ENCODE data around the gene HLX. TPM values are rescaled to one million over a fixed set of nuclear protein-coding genes. Genes with fewer than 3 reads are reported as not detected.

Gene HLX
- total RNA-seq, 1 experiment from 2014 or later, result 1.8 TPM

DNA sequence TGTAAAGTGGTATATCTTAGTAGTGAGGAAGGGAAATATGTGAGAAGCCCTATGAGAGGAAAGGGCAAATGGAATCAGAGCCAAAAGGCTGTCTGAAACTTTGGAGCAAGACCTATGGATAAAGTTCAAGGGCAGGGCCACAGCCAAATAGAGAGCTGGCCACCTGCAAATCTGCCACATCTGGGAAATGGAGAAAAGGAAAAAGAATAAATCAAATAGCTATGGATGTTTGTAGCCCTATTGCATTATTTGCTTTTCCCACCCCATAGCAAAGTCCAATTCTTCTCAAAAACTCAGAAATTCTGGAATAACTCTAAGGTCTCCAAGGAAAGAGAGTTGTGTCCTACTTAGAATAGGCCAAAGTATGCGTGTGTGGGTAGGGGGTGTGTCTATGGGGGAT is 4.0 kb upstream of the HLX start:
- DNase-seq (ENCODE audit: low read depth, low spot score), result no peak
- Histone ChIP-seq H4K20me1 (ENCODE audit: insufficient read depth) (no peaks in the 10 kb centered on the region), H3K9ac (ENCODE audit: low read length) (no peak overlapping the region), H3K9me3 (ENCODE audit: control insufficient read depth in 1 of 2, insufficient read depth in 1 of 2, low read depth in 1 of 2, low read length in 2 of 2) (no peaks in the 10 kb centered on the region), H3K79me2 (ENCODE audit: insufficient read depth, low read length) (no peaks in the 10 kb centered on the region), H3K4me3 (replicated peaks in 1 of 2; ENCODE audit: low read depth in 1 of 2, low read length in 2 of 2) (no peak overlapping the region), H3K9me2 (ENCODE audit: insufficient read depth) (no peaks in the 10 kb centered on the region), H2AFZ (ENCODE audit: low read depth, low read length, poor library complexity, severe bottlenecking) (no peak overlapping the region), H3K4me2 (ENCODE audit: low read length) (no peak overlapping the region), H3K4me1 (ENCODE audit: control insufficient read depth in 1 of 2, insufficient read depth in 2 of 2, low read length in 2 of 2) (peaks cover 0 to 9% of the 10 kb centered on the region in 2 experiments; a peak in 2 of 4 replicates), H3K27me3 (ENCODE audit: insufficient read depth, low read length) (no peaks in the 10 kb centered on the region), H3K36me3 (ENCODE audit: control insufficient read depth in 1 of 2, insufficient read depth in 2 of 2, low read length in 2 of 2) (no peaks in the 10 kb centered on the region), H3K27ac (ENCODE audit: low read depth, low read length) (no peak overlapping the region)
- no peak for ATAC-seq
- intact Hi-C loops (cut with micrococcal nuclease), result loop anchor here (5.0 to 10.0 kb wide), 3 partner anchors 542 to 1580 kb away; no protein-coding TSS in a partner anchor
- no TSS peak for BruUV-seq (replicated peaks)
- ChIA-PET POLR2A (no interaction called here), RAD21 (ENCODE audit: low non-redundant PET in 1 of 2, low total read pairs in 2 of 2, uncharacterized antibody in 2 of 2, unreplicated experiment in 2 of 2) (no interaction called here), CTCF (interaction anchor here (1.0 to 1.5 kb wide), 5 partner anchors 33 to 561 kb away, joined by 3 to 7 read pairs (median 3); no protein-coding TSS in a partner anchor)
- TF ChIP-seq EGR1 (IDR thresholded peaks at IDR 0.05; ENCODE audit: low read depth) (no peak), POLR2A (IDR thresholded peaks at IDR 0.05; ENCODE audit: borderline replicate concordance, extremely low read depth, insufficient read depth, insufficient read length) (no peak), JUND (IDR thresholded peaks at IDR 0.05) (no peak), ZNF274 (IDR thresholded peaks at IDR 0.05; ENCODE audit: low read depth, low read length) (no peak), FOSL1 (IDR thresholded peaks at IDR 0.05; ENCODE audit: low read depth) (no peak), RAD21 (IDR thresholded peaks at IDR 0.05; ENCODE audit: low read depth) (no peak), ZBTB33 (IDR thresholded peaks at IDR 0.05; ENCODE audit: extremely low read depth, insufficient replicate concordance, low read length) (no peak), SP1 (IDR thresholded peaks at IDR 0.05; ENCODE audit: low read depth) (no peak), ZFX (IDR thresholded peaks at IDR 0.05) (no peak), YY1 (IDR thresholded peaks at IDR 0.05; ENCODE audit: extremely low read depth, insufficient replicate concordance, low read depth, low read length) (no peak), TCF7L2 (IDR thresholded peaks at IDR 0.05; ENCODE audit: borderline replicate concordance, extremely low read depth, insufficient read depth, insufficient read length) (no peak), EZH2phosphoT487 (IDR thresholded peaks at IDR 0.05; ENCODE audit: borderline replicate concordance) (no peak), SRF (IDR thresholded peaks at IDR 0.05; ENCODE audit: low read depth) (no peak), REST (IDR thresholded peaks at IDR 0.05; ENCODE audit: low read depth) (no peak), EZH2 (IDR thresholded peaks at IDR 0.05) (no peak), ATF3 (IDR thresholded peaks at IDR 0.05) (no peak)
- TF ChIP-seq, protein P1, sequence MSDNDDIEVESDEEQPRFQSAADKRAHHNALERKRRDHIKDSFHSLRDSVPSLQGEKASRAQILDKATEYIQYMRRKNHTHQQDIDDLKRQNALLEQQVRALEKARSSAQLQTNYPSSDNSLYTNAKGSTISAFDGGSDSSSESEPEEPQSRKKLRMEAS (IDR thresholded peaks at IDR 0.05), result no peak

Measured in HCT116 (cell line).